Fibroblast of the aortic adventitia (primary cell): Measurements from ENCODE around the gene IFRD2. TPM values are rescaled to one million over a fixed set of nuclear protein-coding genes. Genes with fewer than 3 reads are reported as not detected.

Experiments used
- DNase-seq: peaks from one replicate; pipeline ENCODE4 v3.0.0-alpha.2; 2010; ENCODE audit warnings: low read depth
- H3K4me3 ChIP-seq: 2 replicates; pipeline ENCODE4 v1.5.1; 2011; ENCODE audit warnings: low read depth, mild to moderate bottlenecking, control low read depth, low read length, moderate library complexity
- CTCF ChIP-seq: IDR thresholded peaks from 2 replicates; pipeline ENCODE4 v1.5.1; 2011; ENCODE audit warnings: mild to moderate bottlenecking, low read length, control low read depth, inconsistent platforms; ENCODE audit not compliant: insufficient read depth
- total RNA-seq: library from RNA; depleted of rRNA; stranded (reverse); fragments of >200 nt; gene quantifications from 2 replicates; pipeline ENCODE4 v1.2.3, GENCODE V29; 2012; ENCODE audit warnings: low replicate concordance

Gene IFRD2
- total RNA-seq, 1 donor = 72.7 TPM

- TF ChIP-seq CTCF = no peak
- peak overlapping the region; percentile 84 for H3K4me3 ChIP-seq
- DNase-seq = no peak
These were observed 27.8 kb upstream of the IFRD2 start for GRCh38 chr3:50319894-50320625.

- DNase-seq = no peak
- TF ChIP-seq CTCF = no peak
- H3K4me3 ChIP-seq = no peak overlapping the region
These were observed 27.1 kb upstream of the IFRD2 start for GRCh38 chr3:50319181-50319893.

GRCh38 chr3:50318615-50319014 is 26.4 kb upstream of the IFRD2 start:
- TF ChIP-seq CTCF = no peak
- H3K4me3 ChIP-seq = no peak overlapping the region
- DNase-seq = no peak

- DNase-seq = no peak
- no peak for TF ChIP-seq CTCF
These were observed 25.9 kb upstream of the IFRD2 start for GRCh38 chr3:50318163-50318562.

GRCh38 chr3:50317300-50317699 is 25.1 kb upstream of the IFRD2 start:
- TF ChIP-seq CTCF = no peak
- H3K4me3 ChIP-seq = no peak overlapping the region
- no peak for DNase-seq

More at GRCh38 chr3:50318163-50318562, 25.9 kb upstream of the IFRD2 start:
- no peak overlapping the region for H3K4me3 ChIP-seq

- DNase-seq = no peak
- TF ChIP-seq CTCF = no peak
These were observed 24.5 kb upstream of the IFRD2 start for GRCh38 chr3:50316657-50317242.

More at GRCh38 chr3:50316657-50317242, 24.5 kb upstream of the IFRD2 start:
- H3K4me3 ChIP-seq = no peak overlapping the region
